ENCODE data around the gene STK35. TPM values are rescaled to one million over a fixed set of nuclear protein-coding genes. Genes with fewer than 3 reads are reported as not detected.
A peak's percentile ranks its signal among the peaks of the same experiment; 100 is the strongest.

Gene STK35
- total RNA-seq, 1 experiment from 2014 or later, result 38.4 TPM

DNA sequence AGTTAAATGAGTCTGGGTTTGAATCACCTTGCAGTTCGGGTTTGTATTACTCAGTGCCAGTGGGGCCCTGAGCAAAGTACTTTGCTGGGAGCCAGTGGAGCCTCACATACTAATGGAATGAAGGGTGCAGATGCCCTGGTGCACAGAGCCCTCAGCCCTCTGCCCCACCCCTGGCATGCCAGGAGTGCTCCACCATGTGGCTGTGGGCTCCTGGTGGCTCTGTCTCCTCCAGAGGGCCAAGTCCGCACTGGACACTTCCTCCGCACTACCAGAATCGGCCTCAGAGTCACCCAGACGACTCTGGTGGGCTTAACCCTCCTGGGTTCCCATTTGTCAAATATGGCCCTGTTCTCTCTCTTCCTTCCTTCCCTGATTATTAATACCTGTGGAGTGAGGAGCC is 94.0 kb downstream of the STK35 start:
- Histone ChIP-seq H3K4me2 (ENCODE audit: low read length) (no peak overlapping the region), H3K79me2 (ENCODE audit: low read length) (no peaks in the 10 kb centered on the region), H3K4me3 (ENCODE audit: low read length) (no peak overlapping the region), H4K20me1 (ENCODE audit: low read length) (no peaks in the 10 kb centered on the region), H3K27me3 (ENCODE audit: low read length) (peaks cover 78% of the 10 kb centered on the region), H3F3A (ENCODE audit: low read length, unreplicated experiment) (no peaks in the 10 kb centered on the region), H3K27ac (ENCODE audit: low read length) (no peak overlapping the region), H3K9me2 (replicated peaks; ENCODE audit: low read length) (no peaks in the 10 kb centered on the region), H2AFZ (ENCODE audit: low read length) (no peak overlapping the region), H3K4me1 (ENCODE audit: insufficient read depth, low read length) (no peaks in the 10 kb centered on the region), H3K9me3 (ENCODE audit: low read length) (no peaks in the 10 kb centered on the region), H3K36me3 (ENCODE audit: low read depth, low read length) (no peaks in the 10 kb centered on the region), H3K9ac (ENCODE audit: low read length) (no peak overlapping the region)
- POLR2A ChIA-PET (ENCODE audit: unreplicated experiment), result no interaction called here
- no TSS peak for BruUV-seq (replicated peaks)
- CTCF ChIA-PET, result no interaction called here
- DNase-seq (peak; percentile 27), ATAC-seq (peak; percentile 40)
- no peak for TF ChIP-seq EZH2phosphoT487 (IDR thresholded peaks at IDR 0.05; ENCODE audit: borderline replicate concordance, low read length)
- TF ChIP-seq, protein P1, sequence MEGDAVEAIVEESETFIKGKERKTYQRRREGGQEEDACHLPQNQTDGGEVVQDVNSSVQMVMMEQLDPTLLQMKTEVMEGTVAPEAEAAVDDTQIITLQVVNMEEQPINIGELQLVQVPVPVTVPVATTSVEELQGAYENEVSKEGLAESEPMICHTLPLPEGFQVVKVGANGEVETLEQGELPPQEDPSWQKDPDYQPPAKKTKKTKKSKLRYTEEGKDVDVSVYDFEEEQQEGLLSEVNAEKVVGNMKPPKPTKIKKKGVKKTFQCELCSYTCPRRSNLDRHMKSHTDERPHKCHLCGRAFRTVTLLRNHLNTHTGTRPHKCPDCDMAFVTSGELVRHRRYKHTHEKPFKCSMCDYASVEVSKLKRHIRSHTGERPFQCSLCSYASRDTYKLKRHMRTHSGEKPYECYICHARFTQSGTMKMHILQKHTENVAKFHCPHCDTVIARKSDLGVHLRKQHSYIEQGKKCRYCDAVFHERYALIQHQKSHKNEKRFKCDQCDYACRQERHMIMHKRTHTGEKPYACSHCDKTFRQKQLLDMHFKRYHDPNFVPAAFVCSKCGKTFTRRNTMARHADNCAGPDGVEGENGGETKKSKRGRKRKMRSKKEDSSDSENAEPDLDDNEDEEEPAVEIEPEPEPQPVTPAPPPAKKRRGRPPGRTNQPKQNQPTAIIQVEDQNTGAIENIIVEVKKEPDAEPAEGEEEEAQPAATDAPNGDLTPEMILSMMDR (conservative IDR thresholded peaks at IDR 0.05; ENCODE audit: low read depth, low read length), result peak; percentile 34; the same call in 1 of the 2 replicates
- intact Hi-C loops (cut with micrococcal nuclease), result no loop called here

DNA sequence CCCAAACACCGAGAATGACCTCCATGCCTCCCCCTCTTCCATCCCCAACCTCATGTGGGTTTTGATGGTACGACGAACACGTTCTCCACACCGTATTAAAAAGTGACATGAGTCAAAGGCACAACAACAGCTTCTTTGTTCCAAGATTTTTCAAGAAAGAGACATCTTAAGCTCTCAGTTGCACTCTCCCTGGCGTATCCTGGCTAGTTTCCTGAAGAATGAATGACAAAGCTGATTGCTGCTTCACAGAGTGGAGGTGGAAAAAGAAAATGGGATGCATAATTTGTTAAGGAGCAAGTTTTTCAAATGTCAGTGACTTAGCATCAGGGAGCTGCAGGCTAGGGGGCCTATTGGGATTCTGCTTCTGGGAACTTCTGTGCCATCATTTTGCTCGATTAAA is 95.5 kb downstream of the STK35 start:
- ATAC-seq (no peak), DNase-seq (no peak)
- BruUV-seq (replicated peaks), result no TSS peak
- no peaks in the 10 kb centered on the region for H3K36me3 ChIP-seq (ENCODE audit: low read depth, low read length)
- no peaks in the 10 kb centered on the region for H3K9me2 ChIP-seq (replicated peaks; ENCODE audit: low read length)
- no peak overlapping the region for H2AFZ ChIP-seq (ENCODE audit: low read length)
- peaks cover 70% of the 10 kb centered on the region for H3K27me3 ChIP-seq (ENCODE audit: low read length)
- H3F3A ChIP-seq (ENCODE audit: low read length, unreplicated experiment), result no peaks in the 10 kb centered on the region
- no peak overlapping the region for H3K4me3 ChIP-seq (ENCODE audit: low read length)
- H3K4me2 ChIP-seq (ENCODE audit: low read length), result no peak overlapping the region
- TF ChIP-seq EZH2phosphoT487 (IDR thresholded peaks at IDR 0.05; ENCODE audit: borderline replicate concordance, low read length) (no peak), EZH2 (IDR thresholded peaks at IDR 0.05; ENCODE audit: low read length, unreplicated experiment) (no peak)
- TF ChIP-seq, protein P1 (conservative IDR thresholded peaks at IDR 0.05; ENCODE audit: low read depth, low read length), result no peak
- no peaks in the 10 kb centered on the region for H3K4me1 ChIP-seq (ENCODE audit: insufficient read depth, low read length)
- intact Hi-C loops (cut with micrococcal nuclease), result no loop called here
- CTCF ChIA-PET, result no interaction called here
- no peak overlapping the region for H3K9ac ChIP-seq (ENCODE audit: low read length)
- no peak overlapping the region for H3K27ac ChIP-seq (ENCODE audit: low read length)
- no peaks in the 10 kb centered on the region for H3K79me2 ChIP-seq (ENCODE audit: low read length)
- H3K9me3 ChIP-seq (ENCODE audit: low read length), result no peaks in the 10 kb centered on the region
- POLR2A ChIA-PET (ENCODE audit: unreplicated experiment), result no interaction called here
- H4K20me1 ChIP-seq (ENCODE audit: low read length), result no peaks in the 10 kb centered on the region

Other genes with a start within 250 kb of the STK35 start
- gene SIRPA, start 206.4 kb upstream of the STK35 start, total RNA-seq (2014; rRNA removed), result 12.8 and 17.3 TPM in 2 replicates
- not detected in 2 replicates for gene PDYN, start 107.8 kb upstream of the STK35 start, total RNA-seq (2014; rRNA removed)
- not detected in 2 replicates for gene TGM3, start 194.2 kb downstream of the STK35 start, total RNA-seq (2014; rRNA removed)